Activated CD4-positive, alpha-beta T cell treated with anti-CD3 and anti-CD28 coated beads, Interleukin-2, amount 10 ng/mL, durations not matched to agents 24 days and 14 days (primary cell): ENCODE data around the gene APOC3. TPM values are rescaled to one million over a fixed set of nuclear protein-coding genes. Genes with fewer than 3 reads are reported as not detected.
A peak's percentile ranks its signal among the peaks of the same experiment; 100 is the strongest.
"Not testable (repeated sequence)": the region's sequence is repeated elsewhere in the genome, so short reads cannot be mapped to it uniquely, and the experiment has no call there.

Experiments used
- DNase-seq: peaks from one replicate; pipeline ENCODE4 v3.0.0; 2022
- H3K27ac Mint-ChIP-seq: one replicate; pipeline ENCODE4 v1.8.0; 2022; ENCODE audit warnings: mild to moderate bottlenecking, mixed read lengths
- H3K27me3 Mint-ChIP-seq: one replicate; pipeline ENCODE4 v1.8.0; 2022; ENCODE audit warnings: mixed read lengths
- H3K36me3 Mint-ChIP-seq: one replicate; pipeline ENCODE4 v1.8.0; 2022; ENCODE audit warnings: low read depth, mild to moderate bottlenecking, mixed read lengths
- H3K4me1 Mint-ChIP-seq: one replicate; pipeline ENCODE4 v1.8.0; 2021; ENCODE audit warnings: mixed read lengths
- H3K4me3 Mint-ChIP-seq: one replicate; pipeline ENCODE4 v1.8.0; 2022; ENCODE audit warnings: mild to moderate bottlenecking, moderate library complexity, mixed read lengths
- H3K9me3 Mint-ChIP-seq: one replicate; pipeline ENCODE4 v1.8.0; 2021; ENCODE audit warnings: mixed read lengths
- intact Hi-C: fragments of 100-400 bp; cut with micrococcal nuclease; formaldehyde crosslinking; loops from one replicate; pipeline ENCODE4 v1.15.1; 2023
- total RNA-seq: library from RNA; stranded (reverse); gene quantifications from 2 replicates; pipeline ENCODE4 v1.2.3, GENCODE V29; 2022

APOC3 gene
- total RNA-seq, 1 donor from 2014 or later = not detected

DNA sequence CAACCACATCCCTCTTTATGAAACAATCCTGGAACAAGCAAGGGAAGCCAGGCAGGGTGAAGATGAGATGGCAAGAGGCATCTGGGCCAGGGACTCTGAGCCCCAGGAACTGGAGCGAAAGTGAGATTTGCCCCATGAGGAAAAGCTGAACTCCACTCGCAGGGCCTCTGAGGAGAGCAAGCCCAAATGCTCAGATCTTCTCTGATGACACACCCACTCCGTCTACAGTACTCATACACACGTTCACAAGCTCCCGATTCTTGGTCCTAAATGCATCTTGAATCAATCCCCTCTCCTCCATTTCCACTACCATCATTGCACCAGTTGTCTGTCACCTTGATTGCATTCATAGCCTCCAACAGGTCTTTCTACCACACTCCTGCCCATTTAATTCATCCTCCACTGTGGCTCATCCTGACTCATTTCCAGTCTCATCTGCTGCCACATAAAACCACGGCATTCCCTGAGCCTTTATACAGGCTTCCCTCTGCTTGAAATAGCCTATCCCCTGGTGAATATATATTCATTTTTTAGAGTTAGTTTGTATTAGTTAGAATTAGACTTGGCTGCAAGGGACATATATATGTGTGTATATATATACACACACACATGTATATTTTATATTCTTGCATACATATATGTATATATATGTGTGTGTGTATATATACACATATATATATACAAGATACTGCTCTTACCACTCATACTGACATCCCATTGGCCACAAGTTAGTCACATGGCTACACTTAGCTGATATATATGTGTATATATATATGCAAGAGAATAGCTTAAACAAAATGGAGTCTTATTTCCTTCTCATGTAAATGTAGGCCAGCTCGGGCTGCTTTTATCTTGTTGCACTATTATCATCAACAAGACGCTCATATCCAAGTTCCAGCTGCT, 36.6 kb upstream of the APOC3 start:
- DNase-seq = no peak
- peak overlapping the region; percentile 21 for H3K27ac Mint-ChIP-seq
- H3K4me3 Mint-ChIP-seq = no peak overlapping the region
- H3K27me3 Mint-ChIP-seq = peaks cover 6% of the 10 kb centered on the region
- H3K4me1 Mint-ChIP-seq = peaks cover 16% of the 10 kb centered on the region
- H3K36me3 Mint-ChIP-seq = no peaks in the 10 kb centered on the region
- no peaks in the 10 kb centered on the region for H3K9me3 Mint-ChIP-seq
- intact Hi-C loops = no loop called here

DNA sequence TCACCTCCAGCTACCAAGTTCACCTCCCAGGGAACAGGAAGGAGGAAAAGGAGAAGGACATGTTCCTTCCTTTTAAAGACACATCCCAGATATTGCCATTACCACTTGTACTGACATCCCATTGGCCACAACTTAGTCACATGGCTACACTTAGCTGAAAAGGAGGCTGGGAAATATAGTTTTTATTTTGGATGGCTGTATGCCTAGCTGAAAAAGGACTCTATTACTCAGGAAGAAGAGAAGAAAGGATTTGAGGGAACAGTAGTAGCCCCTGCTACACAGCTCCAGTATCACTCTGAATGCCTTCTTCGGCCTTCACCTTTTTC, 36.0 kb upstream of the APOC3 start:
- no peaks in the 10 kb centered on the region for H3K36me3 Mint-ChIP-seq
- no peak for DNase-seq
- intact Hi-C loops = no loop called here
- peaks cover 10% of the 10 kb centered on the region for H3K4me1 Mint-ChIP-seq
- no peak overlapping the region for H3K27ac Mint-ChIP-seq
- H3K4me3 Mint-ChIP-seq = no peak overlapping the region
- peaks cover 8% of the 10 kb centered on the region for H3K27me3 Mint-ChIP-seq
- no peaks in the 10 kb centered on the region for H3K9me3 Mint-ChIP-seq

DNA sequence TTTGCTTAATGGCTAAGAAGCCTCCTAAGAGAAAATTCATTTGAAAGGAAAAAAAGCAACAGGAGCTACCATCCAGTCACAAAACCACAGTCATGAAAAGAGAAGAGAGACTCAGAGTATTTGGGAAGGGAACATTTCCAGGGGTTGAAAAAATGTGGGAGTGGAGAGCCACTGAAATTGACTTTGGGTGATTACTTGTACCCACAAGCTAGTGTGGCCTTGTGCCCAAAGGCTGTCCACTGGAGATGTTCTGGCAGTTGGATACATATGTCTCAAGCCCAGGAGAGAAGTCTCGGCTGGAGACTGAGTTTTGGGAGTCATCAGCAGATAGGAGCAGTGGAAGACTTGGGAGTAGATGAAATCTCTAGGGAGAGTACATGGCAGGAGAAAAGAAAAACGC, 34.9 kb upstream of the APOC3 start:
- H3K27ac Mint-ChIP-seq = no peak overlapping the region
- no peak for DNase-seq
- no peak overlapping the region for H3K4me3 Mint-ChIP-seq
- intact Hi-C loops = no loop called here
- H3K36me3 Mint-ChIP-seq = no peaks in the 10 kb centered on the region
- H3K27me3 Mint-ChIP-seq = peaks cover 19% of the 10 kb centered on the region
- no peaks in the 10 kb centered on the region for H3K9me3 Mint-ChIP-seq
- H3K4me1 Mint-ChIP-seq = peaks cover 10% of the 10 kb centered on the region

DNA sequence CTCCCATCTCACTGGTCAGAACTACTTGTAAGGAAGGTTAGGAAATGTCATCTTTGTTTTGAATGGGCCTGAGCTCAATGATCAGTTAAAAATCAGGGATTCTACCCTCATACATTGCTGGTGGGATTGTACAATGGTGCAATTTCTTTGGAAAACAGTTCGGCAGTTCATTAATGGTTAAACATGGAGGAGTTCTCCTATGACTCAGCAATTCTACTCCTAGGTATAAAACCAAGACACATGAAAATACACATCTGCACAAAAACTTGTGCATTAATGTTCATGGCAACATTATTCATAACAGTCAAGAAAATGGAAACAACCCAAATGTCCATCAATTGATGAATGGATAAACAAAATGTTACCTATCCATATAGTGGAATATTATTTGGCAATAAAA, 33.2 kb upstream of the APOC3 start:
- peaks cover 4% of the 10 kb centered on the region for H3K4me1 Mint-ChIP-seq
- intact Hi-C loops = no loop called here
- H3K27ac Mint-ChIP-seq = no peak overlapping the region
- H3K9me3 Mint-ChIP-seq = no peaks in the 10 kb centered on the region
- no peak for DNase-seq
- peaks cover 24% of the 10 kb centered on the region for H3K27me3 Mint-ChIP-seq
- no peaks in the 10 kb centered on the region for H3K36me3 Mint-ChIP-seq
- H3K4me3 Mint-ChIP-seq = no peak overlapping the region

DNA sequence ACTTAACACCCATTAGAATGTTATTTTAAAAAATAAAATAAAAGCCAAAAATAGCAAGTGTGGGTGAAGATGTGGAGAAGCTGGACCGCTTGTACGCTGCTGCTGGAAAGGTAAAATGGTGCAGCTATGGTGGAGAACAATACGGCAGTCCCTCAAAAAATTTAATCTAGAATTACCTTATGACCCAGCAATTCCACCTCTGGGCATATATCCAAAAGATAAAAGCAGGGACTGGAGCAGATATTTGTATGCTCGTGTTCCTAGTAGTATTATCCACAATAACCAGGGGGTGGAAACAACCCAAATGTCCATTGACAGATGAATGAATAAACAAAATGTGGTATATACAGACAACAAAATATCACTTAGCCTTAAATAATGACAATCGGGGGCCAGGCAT, 31.9 kb upstream of the APOC3 start:
- no peaks in the 10 kb centered on the region for H3K9me3 Mint-ChIP-seq
- DNase-seq = no peak
- H3K4me3 Mint-ChIP-seq = no peak overlapping the region
- no peak overlapping the region for H3K27ac Mint-ChIP-seq
- no peaks in the 10 kb centered on the region for H3K36me3 Mint-ChIP-seq
- peaks cover 3% of the 10 kb centered on the region for H3K4me1 Mint-ChIP-seq
- H3K27me3 Mint-ChIP-seq = peaks cover 31% of the 10 kb centered on the region
- intact Hi-C loops = no loop called here

DNA sequence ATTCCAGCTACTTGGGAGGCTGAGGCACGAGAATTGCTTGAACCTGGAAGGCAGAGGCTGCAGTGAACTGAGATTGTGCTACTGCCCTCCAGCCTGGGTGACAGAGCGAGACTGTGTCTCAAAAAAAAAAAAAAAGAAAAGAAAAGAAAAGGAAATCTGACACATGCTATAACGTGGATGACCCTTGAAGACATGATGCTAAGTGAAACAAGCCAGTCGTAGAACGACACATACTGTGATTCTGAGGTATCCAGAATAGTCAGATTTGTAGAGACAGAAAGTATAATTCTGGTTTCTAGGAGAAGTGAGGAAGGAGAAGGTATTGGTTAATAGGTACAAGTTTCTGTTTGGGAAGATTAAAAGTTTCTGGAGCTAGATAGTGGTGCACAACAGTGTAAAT, 31.3 kb upstream of the APOC3 start:
- peaks cover 30% of the 10 kb centered on the region for H3K27me3 Mint-ChIP-seq
- no peak for DNase-seq
- no peaks in the 10 kb centered on the region for H3K4me1 Mint-ChIP-seq
- H3K9me3 Mint-ChIP-seq = no peaks in the 10 kb centered on the region
- H3K36me3 Mint-ChIP-seq = no peaks in the 10 kb centered on the region
- H3K27ac Mint-ChIP-seq = no peak overlapping the region
- intact Hi-C loops = no loop called here
- H3K4me3 Mint-ChIP-seq = no peak overlapping the region

DNA sequence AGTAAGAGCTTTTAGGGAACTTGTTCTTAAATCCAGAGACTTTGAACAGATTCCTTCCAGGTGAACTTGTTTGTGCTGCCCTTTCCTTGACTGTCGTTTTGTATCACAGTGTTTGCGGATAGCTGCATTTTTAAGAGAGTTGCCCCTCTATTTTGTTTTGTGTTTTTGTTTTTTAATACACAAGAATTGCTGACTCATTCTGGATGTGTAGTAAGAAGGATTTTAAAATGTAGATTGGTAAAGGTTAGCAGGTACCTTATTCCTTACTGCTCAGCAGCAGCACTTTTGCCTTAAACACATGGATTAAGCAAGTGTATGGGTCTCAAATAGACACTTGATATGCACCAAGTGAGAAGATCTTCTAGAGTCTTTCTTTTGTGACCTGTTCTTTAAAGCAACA, 29.1 kb upstream of the APOC3 start:
- DNase-seq = no peak
- intact Hi-C loops = no loop called here
- Mint-ChIP-seq H3K27me3 (peaks cover 37% of the 10 kb centered on the region), H3K9me3 (no peaks in the 10 kb centered on the region), H3K27ac (no peak overlapping the region), H3K36me3 (no peaks in the 10 kb centered on the region), H3K4me1 (no peaks in the 10 kb centered on the region), H3K4me3 (no peak overlapping the region)

DNA sequence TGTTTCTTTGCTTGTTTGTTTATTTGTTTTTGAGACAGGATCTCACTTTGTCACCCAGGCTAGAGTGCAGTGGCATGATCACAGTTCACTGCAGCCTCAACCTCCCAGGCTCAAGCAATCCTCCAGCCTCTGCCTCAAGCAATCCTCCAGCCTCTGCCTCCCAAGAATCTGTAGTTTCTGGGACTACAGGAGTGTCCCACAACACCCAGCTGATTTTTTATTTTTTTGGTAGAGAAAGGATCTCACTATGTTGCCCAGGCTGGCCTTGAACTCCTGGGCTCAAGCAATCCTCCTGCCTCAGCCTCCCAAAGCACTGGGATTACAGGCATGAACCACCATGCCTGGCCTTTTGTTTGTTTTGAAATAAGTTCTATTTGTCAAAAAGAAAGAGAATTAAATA, 28.0 kb upstream of the APOC3 start:
- H3K36me3 Mint-ChIP-seq, H3K4me3 Mint-ChIP-seq: not testable (repeated sequence)

DNA sequence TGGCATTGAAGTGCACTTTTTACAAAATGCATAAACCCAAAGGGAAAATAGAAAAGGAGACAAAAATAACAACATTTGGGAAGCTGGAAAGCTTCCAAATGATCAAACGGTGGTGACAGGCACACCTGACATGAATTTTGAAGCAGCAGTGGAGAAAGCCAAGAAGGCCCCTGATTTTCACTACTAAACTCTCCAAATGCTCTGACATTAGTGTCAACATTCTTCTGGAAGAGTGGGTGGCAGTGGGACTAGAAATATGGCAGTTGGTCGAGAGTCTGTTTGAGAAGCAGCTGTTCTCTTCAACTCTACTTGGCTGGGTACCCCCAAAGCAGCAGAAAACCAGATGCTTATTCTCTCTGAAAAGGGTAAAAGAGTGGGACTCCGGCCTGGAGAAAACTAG, 25.7 kb upstream of the APOC3 start:
- intact Hi-C loops = no loop called here
- peaks cover 39% of the 10 kb centered on the region for H3K27me3 Mint-ChIP-seq
- no peak for DNase-seq

More for the DNA sequence above, 28.0 kb upstream of the APOC3 start:
- DNase-seq, H3K9me3 Mint-ChIP-seq, intact Hi-C loops, H3K4me1 Mint-ChIP-seq, H3K27ac Mint-ChIP-seq: not testable (repeated sequence)
- H3K27me3 Mint-ChIP-seq = peaks cover 38% of the 10 kb centered on the region

DNA sequence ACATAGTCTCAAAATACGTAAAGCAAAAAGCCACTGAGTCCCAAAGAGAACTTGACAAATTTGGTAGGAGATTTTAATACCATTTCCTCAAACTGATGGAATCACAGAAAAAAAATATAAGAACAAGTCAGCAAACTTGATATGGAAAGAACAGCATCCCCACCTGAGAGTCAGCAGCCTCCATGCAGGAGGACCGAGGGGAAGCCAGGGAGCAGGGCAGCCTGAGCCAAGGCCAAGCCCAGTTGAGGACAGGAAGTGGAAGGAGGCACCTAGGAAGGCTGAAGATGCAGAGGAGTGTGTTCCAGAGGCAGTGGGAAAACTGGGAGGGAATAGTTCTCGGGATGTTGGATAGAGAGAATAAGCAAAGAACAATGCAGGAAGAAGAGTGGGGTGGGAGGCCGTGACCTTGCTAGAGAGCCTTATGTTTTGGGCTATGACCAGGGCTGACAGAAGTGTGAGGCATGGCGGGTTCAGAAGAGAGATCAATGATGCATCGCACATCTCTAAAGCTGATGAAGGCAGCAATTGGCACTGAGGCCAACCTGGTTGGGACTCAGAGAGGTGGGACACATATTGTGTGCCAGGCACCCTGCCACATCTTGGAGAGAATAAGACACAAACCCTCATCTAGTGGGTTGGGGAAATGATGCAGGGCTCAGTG, 22.0 kb upstream of the APOC3 start:
- Mint-ChIP-seq H3K4me3 (no peak overlapping the region), H3K4me1 (no peaks in the 10 kb centered on the region)
- intact Hi-C loops = no loop called here

More for the DNA sequence above, 25.7 kb upstream of the APOC3 start:
- no peak overlapping the region for H3K4me3 Mint-ChIP-seq
- no peaks in the 10 kb centered on the region for H3K9me3 Mint-ChIP-seq
- no peak overlapping the region for H3K27ac Mint-ChIP-seq
- H3K36me3 Mint-ChIP-seq = no peaks in the 10 kb centered on the region
- no peaks in the 10 kb centered on the region for H3K4me1 Mint-ChIP-seq

DNA sequence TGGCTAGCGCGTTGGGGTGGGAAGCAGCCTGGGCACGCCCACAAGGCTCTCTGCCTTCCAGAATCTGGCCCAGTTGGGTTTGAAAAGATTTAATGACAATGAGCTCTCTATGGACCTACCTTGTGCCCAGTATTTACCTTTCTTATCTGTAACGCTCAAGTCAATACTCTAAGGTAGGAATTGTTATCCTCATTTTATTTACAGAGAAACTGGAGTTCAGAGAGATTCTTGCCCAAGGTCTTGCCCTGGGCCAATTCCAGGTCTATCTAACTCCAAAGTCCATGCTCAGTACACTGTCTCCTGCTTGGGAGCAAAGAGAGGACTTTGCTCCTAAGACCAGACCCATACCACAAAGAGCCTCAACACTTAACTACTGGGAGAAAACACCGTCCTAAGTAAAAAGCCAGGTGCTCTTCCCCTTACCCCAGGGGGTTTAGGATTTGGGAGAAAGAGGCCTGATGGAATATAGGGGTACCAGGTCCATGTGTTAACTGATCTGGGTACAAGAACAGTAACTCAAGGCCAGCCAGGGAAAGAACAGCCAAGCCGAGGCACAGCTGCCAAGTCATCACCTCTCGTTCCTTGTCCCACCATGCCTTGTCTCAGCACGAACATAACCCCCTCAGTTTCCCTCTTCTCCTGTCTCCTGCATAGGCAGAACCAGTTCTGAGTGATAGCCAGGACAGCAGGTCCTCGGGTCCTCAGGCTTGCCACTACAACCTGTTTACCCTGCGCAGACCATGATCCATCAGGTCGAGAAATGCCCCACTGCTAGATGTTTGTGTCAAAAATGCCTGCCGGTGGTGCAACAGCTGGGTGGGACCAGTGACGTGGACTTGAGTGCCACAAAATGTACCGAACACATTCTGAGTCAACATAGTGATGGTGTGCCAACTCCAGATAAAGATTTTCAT, 21.2 kb upstream of the APOC3 start:
- H3K27ac Mint-ChIP-seq = no peak overlapping the region
- no peak overlapping the region for H3K4me3 Mint-ChIP-seq
- no peak for DNase-seq
- intact Hi-C loops = no loop called here
- no peaks in the 10 kb centered on the region for H3K4me1 Mint-ChIP-seq
- H3K27me3 Mint-ChIP-seq = peaks cover 24% of the 10 kb centered on the region
- no peaks in the 10 kb centered on the region for H3K9me3 Mint-ChIP-seq
- no peaks in the 10 kb centered on the region for H3K36me3 Mint-ChIP-seq

More for the DNA sequence above, 22.0 kb upstream of the APOC3 start:
- Mint-ChIP-seq H3K36me3 (no peaks in the 10 kb centered on the region), H3K9me3 (no peaks in the 10 kb centered on the region), H3K27ac (no peak overlapping the region), H3K27me3 (peaks cover 27% of the 10 kb centered on the region)
- no peak for DNase-seq

DNA sequence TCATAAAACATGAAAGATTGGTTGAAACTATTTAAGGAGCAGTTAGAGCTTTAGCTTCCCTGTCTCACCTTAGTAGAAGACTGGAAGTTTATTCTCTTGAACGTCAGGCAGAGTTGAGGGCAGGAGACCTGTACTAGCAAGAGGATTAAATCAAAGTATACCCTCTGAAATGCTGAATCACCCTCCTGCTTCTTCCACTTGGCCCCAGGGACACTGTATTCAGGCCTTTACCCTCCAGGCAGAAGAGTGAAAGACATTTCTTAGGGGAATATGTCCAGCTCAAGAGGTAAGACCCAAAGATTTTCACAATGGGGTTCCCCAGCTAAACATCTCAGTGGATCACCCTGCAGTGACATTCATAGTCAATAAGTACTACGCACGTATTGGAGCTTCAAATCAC, 18.5 kb upstream of the APOC3 start:
- H3K4me1 Mint-ChIP-seq = no peaks in the 10 kb centered on the region
- H3K36me3 Mint-ChIP-seq = no peaks in the 10 kb centered on the region
- H3K4me3 Mint-ChIP-seq = no peak overlapping the region
- H3K9me3 Mint-ChIP-seq = no peaks in the 10 kb centered on the region
- H3K27ac Mint-ChIP-seq = no peak overlapping the region
- peaks cover 17% of the 10 kb centered on the region for H3K27me3 Mint-ChIP-seq
- no peak for DNase-seq
- intact Hi-C loops = no loop called here

DNA sequence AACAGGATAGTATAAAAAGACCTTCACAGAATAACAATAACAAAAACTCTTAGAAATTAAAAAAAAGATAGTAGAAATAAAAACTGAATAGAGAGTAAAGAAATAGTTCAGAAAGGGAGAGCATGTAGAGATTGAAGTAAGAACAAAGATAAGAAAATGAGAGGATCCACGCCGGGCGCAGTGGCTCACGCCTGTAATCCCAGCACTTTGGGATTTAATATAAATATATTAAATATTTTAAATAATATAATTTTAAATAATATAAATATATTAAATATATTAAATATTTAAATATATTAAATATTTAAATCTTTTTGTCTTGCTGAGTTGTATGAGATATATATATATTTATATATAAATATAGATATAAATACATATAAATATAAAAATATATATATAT, 17.6 kb upstream of the APOC3 start:
- Mint-ChIP-seq H3K9me3 (no peaks in the 10 kb centered on the region), H3K4me1 (no peaks in the 10 kb centered on the region), H3K4me3 (no peak overlapping the region), H3K27ac (no peak overlapping the region), H3K27me3 (peaks cover 16% of the 10 kb centered on the region), H3K36me3 (no peaks in the 10 kb centered on the region)
- DNase-seq = no peak
- intact Hi-C loops = no loop called here

DNA sequence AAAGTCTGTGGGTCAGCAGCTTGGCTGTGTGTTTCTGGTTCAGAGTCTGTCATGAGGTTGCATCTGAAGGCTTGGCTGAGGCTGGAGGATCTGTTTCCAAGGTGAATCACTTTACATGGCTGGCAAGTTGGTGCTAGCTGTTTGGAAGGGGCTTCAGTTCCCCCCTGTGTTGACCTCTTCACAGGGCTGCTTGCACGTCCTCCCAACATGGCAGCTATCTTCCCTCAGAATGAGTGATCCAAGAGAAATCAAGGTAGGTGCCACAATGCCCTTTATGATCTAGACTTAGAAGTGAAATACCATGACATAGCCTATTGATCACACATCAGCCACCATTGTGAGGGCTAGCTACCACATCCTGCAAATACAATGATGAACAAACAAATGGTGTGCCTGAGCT, 16.5 kb upstream of the APOC3 start:
- peak; percentile 54 for DNase-seq
- Mint-ChIP-seq H3K4me1 (no peaks in the 10 kb centered on the region), H3K4me3 (no peak overlapping the region), H3K9me3 (no peaks in the 10 kb centered on the region), H3K27me3 (peaks cover 9% of the 10 kb centered on the region), H3K27ac (no peak overlapping the region), H3K36me3 (no peaks in the 10 kb centered on the region)
- intact Hi-C loops = no loop called here
